Gastroesophageal sphincter (tissue), 4 donors: Measurements from ENCODE around the gene MAML2. TPM values are rescaled to one million over a fixed set of nuclear protein-coding genes. Genes with fewer than 3 reads are reported as not detected.

Source experiments
- ATAC-seq: fragments of 150-250 bp; one replicate; pipeline ENCODE4 v1.9.1; 2016; ENCODE audit warnings: mild to moderate bottlenecking, moderate library complexity
- H3K27ac ChIP-seq, 4 donors: fragments of 200-600 bp; sonication (generic) in 3 of 4; 1 replicate in 3 of 4; 2 replicates in 1 of 4; pipeline ENCODE4 v1.5.1; 2016 to 2019
- H3K27me3 ChIP-seq: fragments of 200-600 bp; sonication (generic); one replicate; pipeline ENCODE4 v1.5.1; 2019
- H3K36me3 ChIP-seq, 2 donors: fragments of 200-600 bp; sonication (generic); one replicate each; pipeline ENCODE4 v1.5.1; 2019; ENCODE audit warnings: control low read depth in 1 of 2
- H3K4me1 ChIP-seq, 3 donors: fragments of 200-600 bp; sonication (generic); 1 replicate in 2 of 3; 2 replicates in 1 of 3; pipeline ENCODE4 v1.5.1; 2016 to 2019; ENCODE audit warnings: control low read depth in 2 of 3
- H3K4me3 ChIP-seq, 2 donors: fragments of 200-600 bp; sonication (generic); one replicate each; pipeline ENCODE4 v1.5.1; 2019; ENCODE audit warnings: mild to moderate bottlenecking in 1 of 2, moderate library complexity in 1 of 2
- H3K9me3 ChIP-seq, 3 donors: fragments of 200-600 bp; sonication (generic); one replicate each; pipeline ENCODE4 v1.5.1; 2017 to 2019; ENCODE audit warnings: control low read depth in 2 of 3
- EP300 ChIP-seq: sonication (generic); formaldehyde crosslinking; IDR thresholded peaks from one replicate; pipeline ENCODE4 v1.6.1; 2017; ENCODE audit warnings: antibody characterized with exemption, mild to moderate bottlenecking
- POLR2A ChIP-seq, 2 donors: fragments of 450-650 bp; IDR thresholded peaks; one replicate each; pipeline ENCODE4 v1.6.1; 2017; ENCODE audit warnings: antibody characterized with exemption in 2 of 2, mild to moderate bottlenecking in 2 of 2, moderate library complexity in 1 of 2
- POLR2AphosphoS5 ChIP-seq: sonication (generic); formaldehyde crosslinking; IDR thresholded peaks from one replicate; pipeline ENCODE4 v1.6.1; 2017; ENCODE audit warnings: antibody characterized with exemption
- WGBS, 2 donors: methylation state at CpG; one replicate each; pipeline ENCODE4 v1.1.5; 2018; ENCODE audit warnings: low coverage in 1 of 2; 5-methylcytosine and 5-hydroxymethylcytosine counted together
- total RNA-seq, 4 donors: library from RNA; depleted of rRNA; stranded (reverse); fragments of >200 nt; gene quantifications; one replicate each; pipeline ENCODE4 v1.1.0, GENCODE V29; 2016
- TF ChIP-seq, protein P1 (sequence below), 4 experiments: fragments of 200-600 bp in 2 of 4; fragments of 450-650 bp in 2 of 4; sonication (generic) in 1 of 4; IDR thresholded peaks; one replicate each; pipeline ENCODE4 v1.5.1; 2017 to 2019; ENCODE audit warnings: antibody characterized with exemption in 4 of 4, mild to moderate bottlenecking in 2 of 4, moderate library complexity in 2 of 4

MAML2 gene
- total RNA-seq, 4 donors from 2014 or later = 15.8 to 31.8 (median 23.7) TPM

DNA sequence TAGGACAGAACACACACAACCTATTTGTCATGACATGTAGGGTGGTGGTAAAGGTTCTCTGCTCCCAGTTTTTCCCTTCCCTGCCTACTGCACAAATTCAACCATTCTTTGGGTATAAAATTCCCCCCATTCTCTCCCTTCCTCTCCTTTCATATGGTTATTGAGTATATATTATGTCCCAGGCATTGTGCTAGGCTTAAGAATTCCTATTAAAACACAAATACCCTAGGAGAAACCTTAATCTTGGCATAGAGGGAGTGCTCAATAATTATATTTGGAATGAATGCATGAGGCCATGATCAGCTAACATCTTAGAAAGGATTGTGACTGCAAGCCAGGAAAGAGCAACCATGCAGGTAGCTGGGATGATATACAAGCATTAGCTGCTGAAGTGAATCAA is 298.7 kb downstream of the MAML2 start:
- no peak overlapping the region for H3K27ac ChIP-seq
- H3K27me3 ChIP-seq = no peaks in the 10 kb centered on the region
- H3K36me3 ChIP-seq = no peaks in the 10 kb centered on the region
- H3K9me3 ChIP-seq = no peaks in the 10 kb centered on the region
- peaks cover 3 to 20% (median 7%) of the 10 kb centered on the region in 3 donors for H3K4me1 ChIP-seq
- TF ChIP-seq EP300 = no peak
- TF ChIP-seq, protein P1, sequence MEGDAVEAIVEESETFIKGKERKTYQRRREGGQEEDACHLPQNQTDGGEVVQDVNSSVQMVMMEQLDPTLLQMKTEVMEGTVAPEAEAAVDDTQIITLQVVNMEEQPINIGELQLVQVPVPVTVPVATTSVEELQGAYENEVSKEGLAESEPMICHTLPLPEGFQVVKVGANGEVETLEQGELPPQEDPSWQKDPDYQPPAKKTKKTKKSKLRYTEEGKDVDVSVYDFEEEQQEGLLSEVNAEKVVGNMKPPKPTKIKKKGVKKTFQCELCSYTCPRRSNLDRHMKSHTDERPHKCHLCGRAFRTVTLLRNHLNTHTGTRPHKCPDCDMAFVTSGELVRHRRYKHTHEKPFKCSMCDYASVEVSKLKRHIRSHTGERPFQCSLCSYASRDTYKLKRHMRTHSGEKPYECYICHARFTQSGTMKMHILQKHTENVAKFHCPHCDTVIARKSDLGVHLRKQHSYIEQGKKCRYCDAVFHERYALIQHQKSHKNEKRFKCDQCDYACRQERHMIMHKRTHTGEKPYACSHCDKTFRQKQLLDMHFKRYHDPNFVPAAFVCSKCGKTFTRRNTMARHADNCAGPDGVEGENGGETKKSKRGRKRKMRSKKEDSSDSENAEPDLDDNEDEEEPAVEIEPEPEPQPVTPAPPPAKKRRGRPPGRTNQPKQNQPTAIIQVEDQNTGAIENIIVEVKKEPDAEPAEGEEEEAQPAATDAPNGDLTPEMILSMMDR (IDR thresholded peaks at IDR 0.05) = no peak
- no peak for ATAC-seq
- no peak overlapping the region for H3K4me3 ChIP-seq

DNA sequence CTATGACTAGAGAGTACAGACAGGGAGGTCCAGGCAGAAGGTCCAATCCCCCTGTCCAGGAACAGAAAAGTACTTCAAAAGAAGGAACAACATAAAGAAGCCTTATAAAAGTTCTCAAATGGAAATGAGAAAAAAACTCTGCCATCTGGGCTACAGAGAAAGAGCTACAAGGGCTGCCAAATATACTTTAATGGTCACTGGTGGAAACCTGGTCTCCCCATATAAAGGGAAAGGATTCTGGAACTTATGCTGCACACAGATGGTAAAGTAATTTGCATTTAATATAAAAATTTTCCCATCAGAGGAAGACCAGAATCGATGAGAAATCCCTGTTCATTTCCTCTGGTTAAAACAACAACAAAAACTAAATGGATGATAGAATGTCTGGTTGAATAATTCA is 299.7 kb downstream of the MAML2 start:
- Histone ChIP-seq H3K4me1 (peaks cover 3 to 20% (median 7%) of the 10 kb centered on the region in 3 donors), H3K27me3 (no peaks in the 10 kb centered on the region), H3K36me3 (no peaks in the 10 kb centered on the region), H3K27ac (no peak overlapping the region), H3K9me3 (no peaks in the 10 kb centered on the region), H3K4me3 (no peak overlapping the region)
- WGBS, 2 donors = 57 to 67% methylated on average over 1 of the region's 1 CpG
- no peak for ATAC-seq
- TF ChIP-seq, protein P1 (IDR thresholded peaks at IDR 0.05) = no peak
- TF ChIP-seq POLR2A (IDR thresholded peaks at IDR 0.05) (no peak), POLR2AphosphoS5 (no peak), EP300 (no peak)

DNA sequence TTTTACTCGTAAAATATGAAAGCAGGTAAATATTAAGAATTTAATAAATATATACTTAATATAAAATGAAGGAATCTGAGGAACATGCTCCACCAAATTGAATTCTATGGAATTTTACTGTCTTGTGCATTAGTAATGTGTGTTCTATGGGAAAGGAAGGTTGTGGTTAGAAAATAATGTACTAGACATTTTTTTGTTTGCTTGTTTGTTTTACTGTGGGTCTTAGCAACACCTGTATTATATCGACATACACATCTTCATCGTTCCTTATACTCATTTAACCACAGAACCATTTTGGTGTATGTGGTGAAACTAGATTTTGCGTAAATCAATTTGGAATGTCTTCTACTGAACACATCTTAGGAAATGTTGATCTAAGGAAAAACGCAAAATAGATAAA is 304.9 kb downstream of the MAML2 start:
- TF ChIP-seq POLR2AphosphoS5 = no peak
- TF ChIP-seq, protein P1 (IDR thresholded peaks at IDR 0.05) = no peak
- TF ChIP-seq EP300 = no peak
- TF ChIP-seq POLR2A (IDR thresholded peaks at IDR 0.05) = no peak
- peaks cover 0 to 6% (median 4%) of the 10 kb centered on the region in 3 donors for H3K4me1 ChIP-seq
- ATAC-seq = no peak
- no peaks in the 10 kb centered on the region for H3K36me3 ChIP-seq
- H3K4me3 ChIP-seq = no peak overlapping the region
- H3K27me3 ChIP-seq = no peaks in the 10 kb centered on the region
- 67 to 94% methylated on average over 5 of the region's 5 CpGs for WGBS, 2 donors
- no peak overlapping the region for H3K27ac ChIP-seq
- H3K9me3 ChIP-seq = no peaks in the 10 kb centered on the region

DNA sequence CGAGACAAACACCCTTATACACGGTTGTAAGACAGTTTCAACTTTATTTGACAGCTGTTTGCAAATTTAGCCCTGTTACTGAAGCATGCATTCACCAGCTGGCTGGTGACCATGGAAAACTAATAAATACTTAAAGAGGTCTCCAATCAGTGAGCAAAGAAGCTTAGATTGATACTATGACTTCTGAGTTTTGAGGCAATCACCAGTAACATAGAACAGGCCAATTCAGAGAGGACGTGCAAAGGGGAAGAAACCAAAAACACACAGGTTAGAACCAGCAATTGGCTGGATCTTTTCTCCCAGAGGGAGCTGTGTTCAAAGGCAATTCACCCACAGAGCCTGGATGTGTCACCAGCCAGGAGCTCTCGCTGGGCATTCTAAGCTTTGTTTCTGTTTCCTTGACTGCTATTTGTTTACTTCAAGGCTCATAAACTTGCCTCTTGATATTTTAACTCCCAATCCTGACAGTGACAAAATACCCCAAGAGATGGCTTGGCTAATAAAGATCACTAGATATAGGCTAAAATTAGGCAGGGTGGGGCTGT is 305.5 kb downstream of the MAML2 start:
- Histone ChIP-seq H3K27ac (no peak overlapping the region), H3K4me1 (peaks cover 0 to 6% (median 4%) of the 10 kb centered on the region in 3 donors), H3K4me3 (no peak overlapping the region), H3K36me3 (no peaks in the 10 kb centered on the region), H3K27me3 (no peaks in the 10 kb centered on the region), H3K9me3 (no peaks in the 10 kb centered on the region)
- 49% methylated on average over 4 of the region's 4 CpGs for WGBS, 2 donors
- ATAC-seq = no peak
- no peak for TF ChIP-seq POLR2AphosphoS5
- no peak for TF ChIP-seq EP300
- TF ChIP-seq, protein P1 (IDR thresholded peaks at IDR 0.05) = no peak
- TF ChIP-seq POLR2A (IDR thresholded peaks at IDR 0.05) = no peak

DNA sequence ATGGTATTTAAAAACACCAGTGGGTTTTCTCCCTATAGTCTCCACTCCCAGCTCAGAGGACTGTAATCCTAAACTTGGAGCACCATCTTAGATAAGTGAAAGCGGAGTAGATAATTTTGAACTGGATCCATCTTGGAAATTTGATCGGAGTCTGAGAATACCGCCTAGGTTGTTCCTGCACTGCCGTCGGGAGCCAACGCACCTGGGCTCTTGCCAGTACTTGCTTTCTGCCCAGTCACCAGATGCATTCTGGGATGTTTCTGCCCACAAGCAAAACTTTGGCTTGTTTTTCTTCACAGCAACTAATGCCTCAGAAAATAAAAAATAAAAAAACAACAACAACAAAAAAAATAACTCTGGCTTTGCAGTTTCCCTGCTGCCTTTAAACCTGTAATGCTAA is 306.1 kb downstream of the MAML2 start:
- H3K27me3 ChIP-seq = no peaks in the 10 kb centered on the region
- no peak for ATAC-seq
- H3K27ac ChIP-seq = no peak overlapping the region
- H3K36me3 ChIP-seq = no peaks in the 10 kb centered on the region
- TF ChIP-seq, protein P1 (IDR thresholded peaks at IDR 0.05) = no peak
- TF ChIP-seq POLR2A (IDR thresholded peaks at IDR 0.05) (no peak), EP300 (no peak), POLR2AphosphoS5 (no peak)
- H3K4me1 ChIP-seq = peaks cover 0 to 6% (median 4%) of the 10 kb centered on the region in 3 donors
- no peak overlapping the region for H3K4me3 ChIP-seq
- H3K9me3 ChIP-seq = no peaks in the 10 kb centered on the region
- 78% methylated on average over 6 of the region's 6 CpGs; no CpG with 5 or more reads in 1 of the 2 donors for WGBS, 2 donors
